GM23338 (cell line): ENCODE results near the gene LEKR1. TPM values are rescaled to one million over a fixed set of nuclear protein-coding genes. Genes with fewer than 3 reads are reported as not detected.

Experiments used
- ATAC-seq: fragments of 200-7000 bp; cut with Tn5 transposase; 3 replicates; pipeline ENCODE4 v1.9.1; 2020
- DNase-seq: peaks from one replicate; pipeline ENCODE4 v3.0.0-alpha.2; 2015; ENCODE audit warnings: low spot score
- H2AFZ ChIP-seq: fragments of 200-600 bp; sonication (generic); 2 replicates; pipeline ENCODE4 v1.8.0; 2016; ENCODE audit warnings: antibody characterized with exemption, mild to moderate bottlenecking, moderate library complexity
- H3F3A ChIP-seq: fragments of 200-600 bp; sonication (generic); replicated peaks from 2 replicates; pipeline ENCODE4 v1.8.0; 2017; ENCODE audit warnings: antibody characterized with exemption, mixed run types, low read depth
- H3K27ac ChIP-seq: fragments of 200-600 bp; sonication (generic); 2 replicates; pipeline ENCODE4 v1.6.1; 2016; ENCODE audit warnings: low read depth
- H3K27me3 ChIP-seq: fragments of 200-600 bp; sonication (generic); 2 replicates; pipeline ENCODE4 v1.8.0; 2016; ENCODE audit warnings: mild to moderate bottlenecking, mixed run types, moderate library complexity; ENCODE audit not compliant: insufficient read depth
- H3K36me3 ChIP-seq: fragments of 200-600 bp; sonication (generic); 2 replicates; pipeline ENCODE4 v1.8.0; 2016; ENCODE audit warnings: mild to moderate bottlenecking; ENCODE audit not compliant: insufficient read depth
- H3K4me1 ChIP-seq: fragments of 200-600 bp; sonication (generic); 2 replicates; pipeline ENCODE4 v1.8.0; 2016; ENCODE audit warnings: mild to moderate bottlenecking, moderate library complexity; ENCODE audit not compliant: insufficient read depth
- H3K4me2 ChIP-seq: fragments of 200-600 bp; sonication (generic); 2 replicates; pipeline ENCODE4 v1.7.1; 2017; ENCODE audit warnings: mixed run types
- H3K4me3 ChIP-seq: fragments of 200-600 bp; sonication (generic); 2 replicates; pipeline ENCODE4 v1.6.1; 2016; ENCODE audit warnings: mixed run types
- H3K79me2 ChIP-seq: fragments of 200-600 bp; sonication (generic); replicated peaks from 2 replicates; pipeline ENCODE4 v1.8.0; 2017; ENCODE audit warnings: mild to moderate bottlenecking; ENCODE audit not compliant: insufficient read depth
- H3K9me2 ChIP-seq: fragments of 200-600 bp; sonication (generic); 2 replicates; pipeline ENCODE4 v1.8.0; 2017; ENCODE audit not compliant: insufficient read depth
- H4K20me1 ChIP-seq: fragments of 200-600 bp; sonication (generic); replicated peaks from 2 replicates; pipeline ENCODE4 v1.8.0; 2017; ENCODE audit warnings: mild to moderate bottlenecking; ENCODE audit not compliant: insufficient read depth
- H3K27ac Mint-ChIP-seq: 2 replicates; pipeline ENCODE4 v1.8.0; 2020; ENCODE audit warnings: inconsistent platforms, mild to moderate bottlenecking, moderate library complexity, mixed read lengths
- H3K27me3 Mint-ChIP-seq: 3 replicates; pipeline ENCODE4 v1.8.0; 2022; ENCODE audit warnings: low read depth, mild to moderate bottlenecking, moderate library complexity, mixed read lengths, inconsistent platforms; ENCODE audit not compliant: insufficient read depth, poor library complexity
- H3K36me3 Mint-ChIP-seq: 3 replicates; pipeline ENCODE4 v1.8.0; 2021; ENCODE audit warnings: low read depth, mild to moderate bottlenecking, inconsistent platforms, moderate library complexity, mixed read lengths
- H3K4me1 Mint-ChIP-seq: 3 replicates; pipeline ENCODE4 v1.8.0; 2020; ENCODE audit warnings: mild to moderate bottlenecking, inconsistent platforms, mixed read lengths
- H3K4me3 Mint-ChIP-seq: 3 replicates; pipeline ENCODE4 v1.8.0; 2021; ENCODE audit warnings: moderate library complexity, mild to moderate bottlenecking, inconsistent platforms, mixed read lengths
- H3K9me3 Mint-ChIP-seq: 3 replicates; pipeline ENCODE4 v1.8.0; 2020; ENCODE audit warnings: moderate library complexity, mild to moderate bottlenecking, inconsistent platforms, mixed read lengths
- CTCF ChIP-seq, 2 experiments: fragments of 200-600 bp in 1 of 2; sonication (generic) in 1 of 2; conservative IDR thresholded peaks; 2 replicates each; pipeline versions ENCODE4 v1.5.1 to v1.6.1; 2016 to 2017; ENCODE audit warnings: antibody characterized with exemption in 2 of 2, low read depth in 2 of 2, mild to moderate bottlenecking in 2 of 2, moderate library complexity in 1 of 2
- ETS1 ChIP-seq: IDR thresholded peaks from 2 replicates; pipeline ENCODE4 v1.6.1; 2016; ENCODE audit warnings: antibody characterized with exemption
- EZH2phosphoT487 ChIP-seq: fragments of 200-600 bp; sonication (generic); IDR thresholded peaks from one replicate; pipeline ENCODE4 v1.8.1; 2018; ENCODE audit warnings: antibody characterized with exemption; ENCODE audit not compliant: unreplicated experiment
- JUNB ChIP-seq: IDR thresholded peaks from one replicate; pipeline ENCODE4 v1.6.1; 2016; ENCODE audit warnings: antibody characterized with exemption; ENCODE audit not compliant: unreplicated experiment
- POLR2AphosphoS5 ChIP-seq: IDR thresholded peaks from 2 replicates; pipeline ENCODE4 v1.6.1; 2016; ENCODE audit warnings: antibody characterized with exemption, low read depth
- ZNF331 ChIP-seq: fragments of 250-450 bp; sonication (Bioruptor Pico); IDR thresholded peaks from 2 replicates; pipeline ENCODE4 v1.5.0; 2020; ENCODE audit warnings: low read depth, mild to moderate bottlenecking, moderate library complexity
- ZNF462 ChIP-seq: fragments of 250-450 bp; sonication (Bioruptor Pico); IDR thresholded peaks from 2 replicates; pipeline ENCODE4 v1.5.0; 2020; ENCODE audit warnings: mild to moderate bottlenecking, moderate library complexity
- polyA plus RNA-seq: library from polyadenylated mRNA; unstranded; fragments of >200 nt; fragmentation: Nextera tagmentation; extraction: Ambion mirVana; gene quantifications from 2 replicates; pipeline ENCODE4 v1.2.1, GENCODE V29; 2016
- total RNA-seq: library from RNA; depleted of rRNA; stranded (reverse); fragments of >200 nt; shearing (Covaris generic); gene quantifications from 2 replicates; pipeline ENCODE4 v1.2.3, GENCODE V29; 2014

Gene LEKR1
- total and polyA plus RNA-seq, 2 experiments from 2014 or later: not detected

GRCh38 chr3:156888176-156888575 lies 62.0 kb downstream of the LEKR1 start (continued):
- no peak for TF ChIP-seq ZNF462 (CRISPR knock-in tag)

GRCh38 chr3:156888576-156888975 lies 62.4 kb downstream of the LEKR1 start:
- H2AFZ ChIP-seq: no peak overlapping the region
- H3K9me3 Mint-ChIP-seq: peaks cover 16% of the 10 kb centered on the region
- DNase-seq (no peak), ATAC-seq (no peak)
- H3K4me1 Mint-ChIP-seq: no peaks in the 10 kb centered on the region
- H3K36me3 Mint-ChIP-seq: peaks cover 8% of the 10 kb centered on the region; the same call in 2 of the 3 replicates
- no peaks in the 10 kb centered on the region for H3K4me1 ChIP-seq
- no peak overlapping the region for H3K4me3 ChIP-seq
- no peaks in the 10 kb centered on the region for H3K27me3 ChIP-seq
- H3K27me3 Mint-ChIP-seq: no peaks in the 10 kb centered on the region
- H3K27ac Mint-ChIP-seq: no peak overlapping the region
- H3K4me2 ChIP-seq: no peak overlapping the region
- H3K9me2 ChIP-seq: peaks cover 5% of the 10 kb centered on the region; the same call in 1 of the 2 replicates
- no peaks in the 10 kb centered on the region for H3K36me3 ChIP-seq
- H3K79me2 ChIP-seq: no peaks in the 10 kb centered on the region
- H3K27ac ChIP-seq: no peak overlapping the region
- no peak overlapping the region for H3K4me3 Mint-ChIP-seq
- no peaks in the 10 kb centered on the region for H3F3A ChIP-seq
- no peaks in the 10 kb centered on the region for H4K20me1 ChIP-seq
- TF ChIP-seq CTCF (conservative IDR thresholded peaks at IDR 0.05; ENCODE audit: low read depth in 2 of 2) (no peak), EZH2phosphoT487 (no peak), POLR2AphosphoS5 (no peak), ETS1 (no peak), ZNF462 (CRISPR knock-in tag) (no peak), ZNF331 (CRISPR knock-in tag) (no peak), JUNB (no peak)
